NCI-H1417 (cell line): ENCODE measurements around the gene ALG14.

Experiments used
- DNase-seq, 3 experiments: peaks; one replicate each; lab custom pipeline; 2025; lab: John Stamatoyannopoulos, UW

Gene ALG14

GRCh38 chr1:94928293-94928939, 144.3 kb downstream of the ALG14 start:
- DNase-seq, result no peak

- peak in 2 of 3 experiments; percentile 47 to 89 for DNase-seq
These were observed 145.2 kb downstream of the ALG14 start for GRCh38 chr1:94927405-94928175.

GRCh38 chr1:94926915-94927404, 145.8 kb downstream of the ALG14 start, which contains the start of gene CNN3:
TSS of gene CNN3 (minus strand) at chr1:94927110. CDS start at chr1:94926894, 216 bp downstream.
- DNase-seq, result peak; percentile 93 to 95 (median 95)

GRCh38 chr1:94926126-94926914, 146.4 kb downstream of the ALG14 start:
- DNase-seq, result peak; percentile 53 to 91 (median 87)

GRCh38 chr1:94925561-94926125, 147.1 kb downstream of the ALG14 start:
- peak; percentile 65 to 83 (median 67) for DNase-seq

GRCh38 chr1:94925004-94925403, 147.7 kb downstream of the ALG14 start:
- DNase-seq, result peak in 1 of 3 experiments; percentile 49
